HG02610 (cell line): Measurements from ENCODE around the gene TNPO2.

Experiments used
- ATAC-seq: cut with Tn5 transposase; IDR thresholded peaks from one replicate; pipeline ENCODE4 v1.9.1; 2021; ENCODE audit warnings: mild to moderate bottlenecking, moderate library complexity; ENCODE audit not compliant: unreplicated experiment

The TNPO2 gene

GRCh38 chr19:12652219-12652618, 71.5 kb downstream of the TNPO2 start:
- ATAC-seq, result no peak

- no peak for ATAC-seq
These were observed 73.8 kb downstream of the TNPO2 start for GRCh38 chr19:12649941-12650340.
